Esophagus squamous epithelium (tissue), 4 donors: ENCODE measurements around the gene IL27RA.

Source experiments
- CTCF ChIP-seq, 6 experiments: fragments of 450-650 bp in 4 of 6; fragments of 200-600 bp in 2 of 6; sonication (generic) in 2 of 6; IDR thresholded peaks; one replicate each; pipeline ENCODE4 v1.5.1; 2016 to 2019; ENCODE audit warnings: antibody characterized with exemption in 6 of 6, mild to moderate bottlenecking in 4 of 6, moderate library complexity in 4 of 6
- POLR2A ChIP-seq, 4 donors: fragments of 450-650 bp; IDR thresholded peaks; one replicate each; pipeline ENCODE4 v1.6.1; 2017; ENCODE audit warnings: antibody characterized with exemption in 4 of 4, mild to moderate bottlenecking in 4 of 4, moderate library complexity in 3 of 4

DNA sequence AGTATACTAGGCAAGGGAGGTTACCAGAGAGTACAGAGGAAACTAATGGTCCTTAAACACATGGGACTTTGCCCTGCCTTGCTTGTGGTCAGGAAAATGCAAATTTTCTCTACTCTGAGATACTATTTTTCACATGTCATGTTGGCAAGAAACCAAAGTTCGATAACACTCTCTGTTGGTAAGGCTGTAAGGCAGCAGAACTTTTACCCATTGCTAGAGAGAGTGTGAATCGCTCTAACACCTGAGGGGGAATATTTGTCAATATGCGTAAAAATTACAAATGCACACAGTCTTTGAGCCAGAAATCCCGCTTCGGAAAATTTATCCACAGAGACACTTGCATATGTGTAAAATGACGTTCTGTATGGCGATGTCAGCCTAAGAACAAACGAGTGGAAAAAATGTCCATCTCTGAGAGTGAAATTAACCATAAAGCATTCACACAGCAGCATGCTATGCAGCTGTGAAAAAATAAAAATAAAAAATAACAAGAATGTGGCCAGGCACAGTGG is 16.0 kb upstream of the IL27RA start:
- TF ChIP-seq CTCF (IDR thresholded peaks at IDR 0.05): no peak
- TF ChIP-seq POLR2A (IDR thresholded peaks at IDR 0.05): no peak
